ENCODE data around the gene ITLN2.

DNA sequence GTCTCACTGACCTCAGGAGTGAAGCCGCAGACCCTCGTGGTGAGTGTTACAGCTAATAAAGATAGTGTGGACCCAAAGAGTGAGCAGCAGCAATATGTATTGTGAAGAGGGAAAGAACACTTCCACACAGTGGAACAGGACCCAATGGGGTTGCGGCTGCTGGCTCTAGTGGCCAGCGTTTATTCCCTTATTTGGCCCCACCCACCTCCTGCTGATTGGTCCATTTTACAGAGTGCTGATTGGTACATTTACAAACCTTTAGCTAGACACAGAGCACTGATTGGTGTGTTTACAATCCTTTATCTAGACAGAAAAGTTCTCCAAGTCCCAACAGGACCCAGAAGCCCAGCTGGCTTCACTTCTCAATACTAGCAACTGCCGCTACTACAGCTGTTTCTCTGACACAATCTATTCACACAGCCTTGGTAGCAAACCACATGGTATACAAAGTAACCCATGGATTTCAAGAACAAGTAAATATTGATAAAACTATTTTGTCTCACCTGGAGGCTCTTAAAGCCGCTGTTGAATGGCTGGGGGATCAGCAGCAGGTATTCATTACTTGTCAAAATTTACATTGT is 44.3 kb downstream of the ITLN2 start:
- TF ChIP-seq GATA3 (IDR thresholded peaks at IDR 0.05; ENCODE audit: low read depth, low read length) = no peak
- TF ChIP-seq GATA2 (IDR thresholded peaks at IDR 0.05; ENCODE audit: low read depth, low read length) = no peak

All from SH-SY5Y (cell line).